Ovary (tissue), 9 donors: ENCODE data around the gene CENPA. TPM values are rescaled to one million over a fixed set of nuclear protein-coding genes. Genes with fewer than 3 reads are reported as not detected.

Experiments
- DNase-seq, 5 donors: peaks; one replicate each; pipeline ENCODE4 v3.0.0-alpha.2; 2019 to 2020
- H3K27ac ChIP-seq, 2 donors: fragments of 200-600 bp; one replicate each; pipeline versions ENCODE4 v1.5.1 to v1.8.0; 2019 to 2022
- H3K27me3 ChIP-seq: fragments of 200-600 bp; one replicate; pipeline ENCODE4 v1.8.0; 2022
- H3K36me3 ChIP-seq: fragments of 200-600 bp; sonication (generic); one replicate; pipeline ENCODE4 v1.5.1; 2019
- H3K4me1 ChIP-seq: one replicate; pipeline ENCODE4 v1.8.1; 2013; ENCODE audit warnings: mild to moderate bottlenecking, moderate library complexity; ENCODE audit not compliant: insufficient read depth
- H3K4me3 ChIP-seq: fragments of 200-600 bp; sonication (generic); one replicate; pipeline ENCODE4 v1.5.1; 2017
- H3K9me3 ChIP-seq, 2 donors: fragments of 200-600 bp in 1 of 2; sonication (generic) in 1 of 2; one replicate each; pipeline versions ENCODE4 v1.5.1 to v1.8.1; 2013 to 2019; ENCODE audit warnings: mild to moderate bottlenecking in 1 of 2, moderate library complexity in 1 of 2
- CTCF ChIP-seq, 3 donors: fragments of 450-650 bp in 2 of 3; fragments of 200-600 bp in 1 of 3; IDR thresholded peaks; one replicate each; pipeline versions ENCODE4 v1.5.1 to v1.8.0; 2016 to 2022; ENCODE audit warnings: antibody characterized with exemption in 3 of 3, mild to moderate bottlenecking in 1 of 3
- EP300 ChIP-seq: sonication (generic); formaldehyde crosslinking; IDR thresholded peaks from one replicate; pipeline ENCODE4 v1.6.1; 2017; ENCODE audit warnings: antibody characterized with exemption
- POLR2A ChIP-seq: fragments of 450-650 bp; IDR thresholded peaks from one replicate; pipeline ENCODE4 v1.6.1; 2017; ENCODE audit warnings: antibody characterized with exemption, mild to moderate bottlenecking, moderate library complexity
- WGBS, 3 donors: extraction: QIAGEN DNeasy Blood & Tissue Kit in 1 of 3; methylation state at CpG; one replicate each; pipeline versions ENCODE4 v1.1.5 to v1.1.7; 2013 to 2017; 5-methylcytosine and 5-hydroxymethylcytosine counted together
- intact Hi-C, 4 donors: fragments of 100-400 bp; cut with DNase I; formaldehyde crosslinking; loops; one replicate each; pipeline versions ENCODE4 v1.11.0 to v1.15.1; 2022 to 2023
- polyA plus RNA-seq, 2 donors: library from polyadenylated mRNA; stranded (reverse); fragments of 200-250 nt in 1 of 2; fragments of 350-450 nt in 1 of 2; fragmentation: Illumina TruSeq in 1 of 2; extraction: RNeasy Lipid Tissue Mini Kit (QIAGEN cat#74804) in 1 of 2; gene quantifications; one replicate each; pipeline ENCODE4 v1.2.3, GENCODE V29; 2013 to 2014
- total RNA-seq, 7 donors: library from RNA; depleted of rRNA in 2 of 7; stranded (reverse); fragments of >200 nt in 2 of 7; fragmentation: NEBNext Ultra II Directional in 3 of 7; extraction: Animal tissue kit (Norgen Biotek cat#: 25700) in 3 of 7; gene quantifications; one replicate each; pipeline versions ENCODE4 v1.1.0 to v1.2.4, GENCODE V29; 2016 to 2023
- donor health status: DM: no; HTN: no; CAD: no; lungs with moderate emphysema.
- donor health status: DM: no; HTN: no; CAD: no.
- donor health status: Bipolar disorder and iron deficiency.
- donor health status: DM: yes; HTN: yes; CAD: no.
- donor health status: DM: no; HTN: no; CAD: no.
- donor health status: DM: yes; HTN: yes; CAD: no.

Gene CENPA
- total and polyA plus RNA-seq, 9 donors = 0.21 to 1.4 (median 0.87) TPM; not detected in 4

- Histone ChIP-seq H3K4me1 (peaks cover 25% of the 10 kb centered on the region), H3K9me3 (no peaks in the 10 kb centered on the region), H3K4me3 (no peak overlapping the region), H3K27ac (peak overlapping the region; percentile 57 to 72), H3K36me3 (no peaks in the 10 kb centered on the region), H3K27me3 (no peaks in the 10 kb centered on the region)
- TF ChIP-seq CTCF (IDR thresholded peaks at IDR 0.05) (no peak), POLR2A (no peak), EP300 (peak; percentile 60)
- WGBS, 3 donors = 35 to 42% (median 38%) methylated on average over 13 of the region's 13 CpGs
- intact Hi-C loops = no loop called here
- DNase-seq = peak; percentile 81 to 95 (median 92)
Observed at GRCh38 chr2:26772064-26773001, 13.5 kb upstream of the CENPA start.

GRCh38 chr2:26776195-26776800 is 9.6 kb upstream of the CENPA start:
- TF ChIP-seq POLR2A = no peak
- no peak for TF ChIP-seq EP300
- no peaks in the 10 kb centered on the region for H3K27me3 ChIP-seq
- DNase-seq = no peak
- 88 to 94% (median 91%) methylated on average over 5 of the region's 5 CpGs for WGBS, 3 donors
- H3K4me1 ChIP-seq = peaks cover 16% of the 10 kb centered on the region
- no peaks in the 10 kb centered on the region for H3K9me3 ChIP-seq
- intact Hi-C loops = no loop called here
- no peak overlapping the region for H3K4me3 ChIP-seq
- H3K36me3 ChIP-seq = no peaks in the 10 kb centered on the region
- H3K27ac ChIP-seq = no peak overlapping the region

GRCh38 chr2:26778098-26778497 is 7.8 kb upstream of the CENPA start:
- Histone ChIP-seq H3K27me3 (no peaks in the 10 kb centered on the region), H3K9me3 (no peaks in the 10 kb centered on the region), H3K4me3 (no peak overlapping the region), H3K27ac (no peak overlapping the region), H3K36me3 (no peaks in the 10 kb centered on the region), H3K4me1 (no peaks in the 10 kb centered on the region)
- DNase-seq = no peak
- intact Hi-C loops = no loop called here
- 93 to 95% (median 93%) methylated on average over 12 to 18 of the region's 18 CpGs for WGBS, 3 donors
- no peak for TF ChIP-seq CTCF (IDR thresholded peaks at IDR 0.05)
- TF ChIP-seq EP300 = no peak
- no peak for TF ChIP-seq POLR2A

- no peak for DNase-seq
- no peaks in the 10 kb centered on the region for H3K9me3 ChIP-seq
- no peak overlapping the region for H3K27ac ChIP-seq
- no peaks in the 10 kb centered on the region for H3K27me3 ChIP-seq
- TF ChIP-seq POLR2A = no peak
- TF ChIP-seq CTCF (IDR thresholded peaks at IDR 0.05) = no peak
- TF ChIP-seq EP300 = no peak
- H3K36me3 ChIP-seq = no peaks in the 10 kb centered on the region
- H3K4me1 ChIP-seq = no peaks in the 10 kb centered on the region
- no peak overlapping the region for H3K4me3 ChIP-seq
- 76 to 84% (median 80%) methylated on average over 3 of the region's 3 CpGs for WGBS, 3 donors
- intact Hi-C loops = no loop called here
Observed at GRCh38 chr2:26778507-26778906, 7.3 kb upstream of the CENPA start.
